Measurements from ENCODE around the gene CYB561A3. TPM values are rescaled to one million over a fixed set of nuclear protein-coding genes. Genes with fewer than 3 reads are reported as not detected.

The CYB561A3 gene
- total RNA-seq, 2 donors from 2014 or later = 46.5 to 62.3 TPM

- H3K27me3 Mint-ChIP-seq = no peaks in the 10 kb centered on the region
- no peak for ATAC-seq (replicated peaks)
- H3K4me3 Mint-ChIP-seq = no peak overlapping the region
- no peaks in the 10 kb centered on the region for H3K36me3 Mint-ChIP-seq (ENCODE audit: low read depth)
- H3K4me1 Mint-ChIP-seq = peaks cover 4% of the 10 kb centered on the region
- H3K9me3 Mint-ChIP-seq = no peaks in the 10 kb centered on the region
- no peak overlapping the region for H3K27ac Mint-ChIP-seq
These were observed 58.0 kb downstream of the CYB561A3 start for GRCh38 chr11:61303725-61304124.

GRCh38 chr11:61302550-61302949, 59.1 kb downstream of the CYB561A3 start:
- H3K27ac Mint-ChIP-seq = no peak overlapping the region
- H3K4me3 Mint-ChIP-seq = no peak overlapping the region
- no peaks in the 10 kb centered on the region for H3K9me3 Mint-ChIP-seq
- no peak for ATAC-seq (replicated peaks)
- no peaks in the 10 kb centered on the region for H3K36me3 Mint-ChIP-seq (ENCODE audit: low read depth)
- H3K27me3 Mint-ChIP-seq = no peaks in the 10 kb centered on the region
- peaks cover 10% of the 10 kb centered on the region for H3K4me1 Mint-ChIP-seq

Other genes starting within 250 kb of the CYB561A3 start
- 10 to 100 TPM in 1 of 2 donors, 1 to 10 TPM in 1; 9.7 to 14.5 TPM for gene VPS37C, start 200.5 kb downstream of the CYB561A3 start, total RNA-seq
- not detected for gene PGA3, start 158.4 kb downstream of the CYB561A3 start, total RNA-seq
- not detected for gene PGA4, start 139.5 kb downstream of the CYB561A3 start, total RNA-seq
- not detected for gene PGA5, start 120.7 kb downstream of the CYB561A3 start, total RNA-seq
- gene VWCE, start 66.6 kb downstream of the CYB561A3 start, total RNA-seq = 10 to 100 TPM in 1 of 2 donors, 1 to 10 TPM in 1; 8.6 to 11.1 TPM
- 100 to 1,000 TPM; 211 to 344 TPM for gene DDB1, start 28.8 kb downstream of the CYB561A3 start, total RNA-seq
- 10 to 100 TPM; 32.6 to 32.9 TPM for gene TKFC, start 28.7 kb downstream of the CYB561A3 start, total RNA-seq
- 10 to 100 TPM; 30.6 to 47.9 TPM for gene TMEM138, start 492 bp upstream of the CYB561A3 start, total RNA-seq
- gene TMEM216, start 30.7 kb upstream of the CYB561A3 start, total RNA-seq = 10 to 100 TPM; 12.1 to 12.8 TPM
- 100 to 1,000 TPM in 1 of 2 donors, 10 to 100 TPM in 1; 98.1 to 114 TPM for gene CPSF7, start 68.1 kb upstream of the CYB561A3 start, total RNA-seq
- gene SDHAF2, start 68.2 kb upstream of the CYB561A3 start, total RNA-seq = 10 to 100 TPM; 36.9 to 45.5 TPM
- gene LRRC10B, start 146.9 kb upstream of the CYB561A3 start, total RNA-seq = not detected
- under 1 TPM in 1 of 2 donors, not detected in 1; 0.19 TPM for gene SYT7, start 219.2 kb upstream of the CYB561A3 start, total RNA-seq

Data from activated T-helper 17 cell treated with anti-CD3 and anti-CD28 coated beads, Interleukin-2, amount 50 U/mL, for 72 hours (primary cell).